NOMO-1 treated with dmso at 0.1 percent for 144 hours (cell line): ENCODE results near the gene ASCC1.

Experiments used
- DNase-seq: peaks from one replicate; lab custom pipeline; 2025; ENCODE audit not compliant: unreplicated experiment; lab: John Stamatoyannopoulos, UW

ASCC1 gene

GRCh38 chr10:72086466-72087391, 129.3 kb downstream of the ASCC1 start:
- DNase-seq = no peak

- no peak for DNase-seq
Observed at GRCh38 chr10:72085864-72086465, 130.1 kb downstream of the ASCC1 start.

- DNase-seq = no peak
Observed at GRCh38 chr10:72085166-72085565, 130.9 kb downstream of the ASCC1 start.

- no peak for DNase-seq
Observed at GRCh38 chr10:72083790-72084459, 132.2 kb downstream of the ASCC1 start.

- no peak for DNase-seq
Observed at GRCh38 chr10:72082856-72083789, 133.0 kb downstream of the ASCC1 start.

- no peak for DNase-seq
Observed at GRCh38 chr10:72081772-72082590, 134.1 kb downstream of the ASCC1 start.

GRCh38 chr10:72081210-72081609, 134.9 kb downstream of the ASCC1 start:
- no peak for DNase-seq

- no peak for DNase-seq
Observed at GRCh38 chr10:72080042-72080975, 135.8 kb downstream of the ASCC1 start.

GRCh38 chr10:72079356-72079755, 136.7 kb downstream of the ASCC1 start:
- DNase-seq = no peak

GRCh38 chr10:72077275-72077990, 138.6 kb downstream of the ASCC1 start:
- DNase-seq = no peak

GRCh38 chr10:72076756-72077155, 139.3 kb downstream of the ASCC1 start:
- no peak for DNase-seq

- no peak for DNase-seq
Observed at GRCh38 chr10:72075376-72076115, 140.5 kb downstream of the ASCC1 start.

GRCh38 chr10:72074574-72075375, 141.3 kb downstream of the ASCC1 start:
- DNase-seq = no peak

- DNase-seq = no peak
Observed at GRCh38 chr10:72073708-72074573, 142.1 kb downstream of the ASCC1 start.

- DNase-seq = no peak
Observed at GRCh38 chr10:72072639-72073038, 143.4 kb downstream of the ASCC1 start.

GRCh38 chr10:72072046-72072445, 144.0 kb downstream of the ASCC1 start:
- DNase-seq = no peak
